NCI-H1048 (cell line): ENCODE measurements around the gene BACH1.

Experiments used
- DNase-seq: peaks from one replicate; lab custom pipeline; 2025; lab: John Stamatoyannopoulos, UW

Gene BACH1

GRCh38 chr21:29382030-29382654 lies 83.4 kb downstream of the BACH1 start:
- DNase-seq, result no peak

DNA sequence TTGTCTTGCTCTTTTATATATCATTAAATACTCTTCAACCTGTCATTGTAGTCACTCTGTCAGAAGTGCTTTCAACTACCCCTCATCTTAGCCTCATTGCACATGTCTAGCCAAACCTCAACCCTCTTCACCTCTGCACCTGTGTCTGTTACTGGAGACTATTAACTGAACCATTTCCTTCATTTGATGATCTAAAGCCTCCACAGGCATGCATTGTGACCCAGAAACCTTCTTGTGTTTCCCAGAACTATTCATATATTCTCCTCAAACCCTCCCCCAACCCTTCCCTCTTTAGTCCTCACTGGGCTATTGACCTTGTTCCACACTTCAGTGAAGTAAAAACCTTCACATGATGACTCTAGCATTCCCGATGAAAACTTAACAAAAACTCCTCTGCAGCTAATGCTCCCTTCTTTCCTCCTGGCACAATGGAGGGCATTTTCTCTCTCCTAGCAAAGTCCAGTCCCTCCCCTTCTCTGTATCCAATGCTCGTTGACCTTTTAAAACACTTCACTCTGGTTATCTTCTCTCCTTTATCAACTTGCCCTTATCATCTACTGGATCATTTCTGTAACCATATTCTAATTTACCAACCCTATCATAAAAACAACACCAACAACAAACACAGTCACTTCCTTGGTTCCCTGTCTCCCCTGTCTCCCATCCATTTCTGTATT lies 86.1 kb downstream of the BACH1 start:
- DNase-seq, result no peak

- no peak for DNase-seq
These were observed 87.3 kb downstream of the BACH1 start for GRCh38 chr21:29385934-29386520.

- DNase-seq, result no peak
These were observed 88.1 kb downstream of the BACH1 start for GRCh38 chr21:29386803-29387202.

DNA sequence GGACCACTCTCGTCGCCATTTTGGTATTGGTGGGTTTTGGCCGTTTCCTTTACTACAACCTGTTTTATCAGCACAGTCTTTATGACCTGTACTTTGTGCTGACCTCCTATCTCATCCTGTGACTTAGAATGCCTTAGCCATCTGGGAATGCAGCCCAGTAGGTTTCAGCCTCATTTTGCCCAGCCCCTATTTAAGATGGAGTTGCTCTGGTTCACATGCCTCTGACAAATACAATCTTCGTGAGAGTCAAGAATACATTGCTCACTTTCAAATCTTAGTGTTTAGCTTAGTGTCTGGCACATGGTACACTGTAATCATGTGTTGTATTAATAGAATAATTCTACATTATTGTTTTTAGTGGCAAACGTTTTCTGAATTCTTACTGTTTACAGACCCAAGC lies 88.9 kb downstream of the BACH1 start:
- DNase-seq, result no peak

DNA sequence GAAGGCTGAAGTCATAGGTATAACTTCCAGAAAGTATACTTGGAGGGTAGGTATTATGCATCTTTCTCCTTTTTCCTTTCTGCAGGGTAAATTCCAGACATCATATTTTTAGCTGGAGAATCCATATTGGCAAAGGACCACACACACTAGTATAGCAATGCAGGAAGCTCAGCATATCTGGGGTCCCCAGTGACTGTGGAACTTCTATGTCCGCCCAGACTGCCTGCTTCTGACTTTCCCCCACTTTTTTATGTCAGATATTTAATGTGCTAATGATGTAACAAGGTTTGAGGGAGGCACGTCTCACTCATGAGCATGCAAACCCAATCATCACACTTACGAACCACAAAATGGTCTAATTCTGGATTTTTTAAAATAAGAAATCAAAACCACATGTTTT lies 90.4 kb downstream of the BACH1 start:
- DNase-seq, result no peak

- DNase-seq, result no peak
These were observed 92.1 kb downstream of the BACH1 start for GRCh38 chr21:29390778-29391177.

GRCh38 chr21:29394051-29394450 lies 95.3 kb downstream of the BACH1 start:
- DNase-seq, result no peak
